GM19328 (cell line): Measurements from ENCODE around the gene FAM98C.
"Not testable (repeated sequence)": the region's sequence is repeated elsewhere in the genome, so short reads cannot be mapped to it uniquely, and the experiment has no call there.

ENCODE experiments used
- ATAC-seq: cut with Tn5 transposase; IDR thresholded peaks from one replicate; pipeline ENCODE4 v1.9.1; 2021; ENCODE audit warnings: mild to moderate bottlenecking, moderate library complexity; ENCODE audit not compliant: unreplicated experiment

The FAM98C gene

DNA sequence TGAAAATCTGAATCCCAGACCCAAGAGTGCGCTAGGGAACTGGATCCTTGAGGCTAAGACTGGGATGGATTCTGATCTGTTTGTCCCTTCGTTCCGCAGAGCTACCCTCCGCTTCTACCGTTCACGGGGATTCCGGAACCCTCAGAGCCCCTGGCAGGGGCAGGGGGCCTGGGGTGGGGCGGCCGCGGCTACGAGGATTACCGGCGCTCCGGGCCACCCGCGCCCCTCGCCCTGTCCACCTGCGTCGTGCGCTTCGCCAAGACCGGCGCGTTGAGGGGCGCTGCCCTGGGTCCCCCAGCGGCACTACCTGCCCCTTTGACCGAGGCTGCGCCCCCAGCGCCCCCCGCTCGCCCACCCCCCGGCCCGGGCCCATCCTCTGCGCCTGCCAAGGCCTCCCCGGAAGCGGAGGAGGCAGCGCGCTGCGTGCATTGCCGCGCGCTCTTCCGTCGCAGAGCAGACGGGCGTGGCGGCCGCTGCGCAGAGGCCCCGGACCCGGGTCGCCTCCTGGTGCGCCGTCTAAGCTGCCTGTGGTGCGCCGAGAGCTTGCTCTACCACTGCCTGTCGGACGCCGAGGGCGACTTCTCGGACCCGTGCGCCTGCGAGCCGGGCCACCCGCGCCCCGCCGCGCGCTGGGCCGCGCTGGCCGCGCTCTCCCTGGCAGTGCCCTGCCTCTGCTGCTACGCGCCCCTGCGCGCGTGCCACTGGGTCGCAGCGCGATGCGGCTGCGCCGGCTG is 7.3 kb upstream of the FAM98C start:
- ATAC-seq: no peak

DNA sequence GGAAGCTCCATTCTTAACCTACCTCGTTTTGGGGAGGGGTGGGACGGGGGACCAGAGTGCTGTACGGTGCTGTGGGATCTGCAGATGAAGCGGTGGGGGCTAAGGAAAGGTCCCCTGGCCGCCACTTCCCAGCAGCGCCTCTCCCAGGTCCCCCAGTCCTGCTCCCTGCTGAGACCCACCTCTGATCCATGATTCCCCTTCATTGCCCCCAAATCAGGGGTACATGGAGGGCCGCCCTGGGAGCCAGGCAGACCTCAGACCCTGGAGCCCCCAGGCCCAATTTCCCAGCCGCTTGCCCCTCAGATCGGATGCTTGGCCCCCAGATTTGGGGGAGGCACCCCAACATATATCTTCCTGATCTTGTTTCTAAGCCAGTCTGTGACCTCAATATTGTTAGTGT is 3.8 kb upstream of the FAM98C start:
- no peak for ATAC-seq

DNA sequence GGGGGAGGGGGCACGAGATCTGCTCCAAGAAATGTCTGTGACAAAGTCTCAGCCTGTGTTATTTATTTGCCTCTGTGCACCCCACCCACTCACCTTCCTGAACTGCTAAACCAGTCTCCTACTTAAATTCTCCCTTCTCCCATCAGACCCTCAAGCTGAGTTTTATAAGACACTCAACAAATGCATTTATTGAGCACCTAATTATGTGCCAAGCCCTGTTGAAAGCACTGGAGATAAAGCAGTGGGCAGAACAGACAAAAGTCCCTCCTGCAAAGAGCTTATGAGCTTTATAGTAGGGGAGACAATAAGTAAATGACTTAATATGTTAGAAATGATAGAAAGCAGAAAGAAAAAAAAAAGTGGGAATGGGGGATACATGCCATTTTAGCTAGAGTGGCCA is 3.4 kb upstream of the FAM98C start:
- ATAC-seq: no peak

- no peak for ATAC-seq
Measured at GRCh38 chr19:38400361-38400760, 2.5 kb upstream of the FAM98C start.

GRCh38 chr19:38401148-38401547 is 1.7 kb upstream of the FAM98C start:
- ATAC-seq: no peak

GRCh38 chr19:38402623-38402966 is 298 bp upstream of the FAM98C start:
- no peak for ATAC-seq

DNA sequence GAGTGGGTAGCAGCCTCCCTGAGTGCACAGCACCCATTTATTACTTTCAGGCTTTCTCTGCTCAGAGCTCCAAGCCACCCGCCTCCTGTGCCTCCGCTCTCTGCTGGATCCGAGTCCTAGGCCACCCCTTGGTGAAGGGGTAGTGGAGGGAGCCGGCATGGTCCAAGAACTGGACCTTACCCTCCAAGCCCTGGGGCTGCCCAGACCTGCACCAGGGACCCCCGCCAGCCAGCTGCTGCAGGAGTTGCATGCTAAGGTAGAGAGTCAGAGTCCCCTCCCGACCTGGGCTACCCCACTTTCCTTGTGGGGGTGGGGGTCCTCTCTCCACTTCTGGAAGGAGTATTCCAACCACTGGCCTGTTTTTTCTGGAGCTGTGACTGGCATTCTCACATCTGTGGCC is 2.0 kb downstream of the FAM98C start:
- no peak for ATAC-seq

DNA sequence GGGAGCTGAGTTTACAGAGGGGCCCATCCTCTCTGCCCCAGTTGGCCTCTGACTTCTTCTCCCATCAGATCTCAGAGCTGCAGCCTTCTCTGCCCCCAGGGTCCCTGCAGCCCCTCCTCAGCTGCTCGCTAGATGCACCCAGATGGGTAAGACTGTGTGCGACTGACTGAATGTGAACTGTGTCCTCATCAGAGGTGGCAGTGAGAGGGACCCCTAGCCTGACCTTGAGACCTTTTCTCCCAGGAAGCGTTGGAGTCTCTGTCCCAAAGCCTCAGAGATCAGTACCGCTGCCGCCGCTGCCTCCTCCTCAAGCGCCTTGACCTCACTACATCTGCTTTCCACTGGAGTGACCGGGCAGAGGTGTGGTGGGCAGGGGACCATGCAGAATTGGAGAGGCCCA is 2.4 kb downstream of the FAM98C start:
- ATAC-seq: no peak

DNA sequence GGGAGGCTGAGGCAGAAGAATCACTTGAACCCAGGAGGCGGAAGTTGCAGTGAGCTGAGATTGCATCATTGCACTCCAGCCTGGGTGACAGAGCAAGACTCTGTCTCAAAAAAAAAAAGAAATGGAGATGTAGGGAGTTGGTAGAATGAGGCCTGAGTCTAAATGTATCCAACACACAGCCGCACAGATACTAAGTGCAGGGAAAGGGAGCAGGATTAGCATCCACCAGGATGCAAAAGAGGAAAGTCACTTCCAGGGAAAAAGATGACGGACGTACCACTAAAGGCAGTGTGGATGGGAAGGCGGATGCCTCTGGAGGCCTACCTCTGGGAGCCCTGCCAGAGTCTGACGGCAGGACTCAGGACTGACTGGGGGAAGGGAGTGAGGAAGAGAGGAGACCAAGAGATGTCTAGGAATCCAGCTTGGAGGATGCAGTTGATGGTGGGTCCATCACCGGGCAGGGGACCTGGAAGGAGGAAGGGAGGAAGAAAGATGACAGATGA is 6.8 kb downstream of the FAM98C start:
- no peak for ATAC-seq

DNA sequence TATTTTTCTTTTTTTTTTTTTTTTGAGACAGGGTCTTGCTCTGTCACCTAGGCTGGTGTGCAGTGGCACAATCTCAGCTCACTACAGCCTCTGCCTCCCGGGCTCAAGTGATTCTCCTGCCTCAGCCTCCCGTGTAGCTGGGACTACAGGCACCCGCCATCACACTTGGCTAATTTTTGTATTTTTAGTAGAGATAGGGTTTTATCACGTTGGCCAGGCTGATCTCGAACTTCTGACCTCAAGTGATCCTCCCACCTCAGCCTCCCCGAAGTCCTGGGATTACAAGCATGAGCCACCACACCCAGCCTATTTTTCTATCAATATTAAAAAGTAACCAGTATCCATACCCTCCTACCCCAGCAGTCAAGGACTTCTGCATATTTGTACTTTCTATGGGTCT is 7.5 kb downstream of the FAM98C start:
- not testable (repeated sequence) for ATAC-seq

- ATAC-seq: no peak
Measured at GRCh38 chr19:38411041-38411712, 8.3 kb downstream of the FAM98C start.

DNA sequence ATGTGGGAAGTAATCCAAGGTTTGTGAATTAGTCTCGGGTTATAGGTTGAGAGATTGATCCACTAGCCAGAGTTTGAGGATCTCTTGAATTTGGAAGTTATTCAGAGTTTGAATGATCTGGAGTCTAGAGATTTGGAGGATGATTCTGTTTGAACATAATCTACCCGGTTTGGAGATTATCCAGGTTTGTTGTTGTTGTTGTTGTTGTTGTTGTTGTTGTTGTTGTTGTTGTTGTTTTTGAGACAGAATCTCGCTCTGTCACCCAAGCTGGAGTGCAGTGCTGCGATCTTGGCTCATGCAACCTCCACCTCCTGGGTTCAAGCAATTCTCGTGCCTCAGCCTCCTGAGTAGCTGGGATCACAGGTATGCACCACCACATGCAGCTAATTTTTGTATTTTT is 9.0 kb downstream of the FAM98C start:
- ATAC-seq: not testable (repeated sequence)

- ATAC-seq: no peak
Measured at GRCh38 chr19:38412491-38412890, 9.6 kb downstream of the FAM98C start.

- ATAC-seq: no peak
Measured at GRCh38 chr19:38412961-38413360, 10.1 kb downstream of the FAM98C start.

- ATAC-seq: no peak
Measured at GRCh38 chr19:38413416-38413815, 10.5 kb downstream of the FAM98C start.

- ATAC-seq: no peak
Measured at GRCh38 chr19:38417146-38417543, 14.3 kb downstream of the FAM98C start.

- no peak for ATAC-seq
Measured at GRCh38 chr19:38417544-38418506, 14.9 kb downstream of the FAM98C start.

- no peak for ATAC-seq
Measured at GRCh38 chr19:38420935-38421334, 18.0 kb downstream of the FAM98C start.

GRCh38 chr19:38421856-38422255 is 19.0 kb downstream of the FAM98C start:
- no peak for ATAC-seq

DNA sequence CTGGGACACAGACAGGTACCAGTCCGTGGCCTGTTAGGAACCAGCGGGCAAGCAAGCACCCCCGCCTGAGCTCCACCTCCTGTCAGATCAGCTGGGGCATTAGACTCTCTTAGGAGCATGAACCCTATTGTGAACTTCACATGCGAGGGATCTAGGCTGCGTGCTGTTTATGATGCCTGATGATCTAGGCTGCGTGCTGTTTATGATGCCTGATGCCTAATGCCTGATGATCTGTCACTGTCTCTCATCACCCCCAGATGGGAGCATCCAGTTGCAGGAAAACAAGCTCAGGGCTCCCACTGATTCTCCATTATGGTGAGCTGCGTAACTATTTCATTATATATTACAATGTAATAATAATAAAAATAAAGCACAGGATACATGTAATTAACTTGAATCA is 19.5 kb downstream of the FAM98C start:
- ATAC-seq: no peak

DNA sequence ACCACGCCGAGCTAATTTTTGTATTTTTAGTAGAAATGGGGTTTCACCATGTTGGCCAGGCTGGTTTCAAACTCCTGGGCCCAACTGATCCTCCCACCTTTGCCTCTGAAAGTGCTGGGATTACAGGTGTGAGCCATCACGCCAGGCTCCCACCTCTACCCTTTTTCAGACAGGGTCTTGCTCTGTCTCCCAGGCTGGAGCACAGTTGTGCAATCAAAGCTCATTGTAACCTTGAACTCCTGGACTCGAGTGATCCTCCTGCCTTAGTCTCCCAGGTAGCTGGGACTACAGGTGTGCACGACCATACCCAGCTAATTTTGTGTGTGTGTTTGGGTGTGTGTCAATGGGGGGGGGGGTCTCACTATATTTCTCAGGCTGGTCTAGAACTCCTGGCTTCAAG is 21.4 kb downstream of the FAM98C start:
- no peak for ATAC-seq
